Right lobe of liver (tissue), 6 donors: Measurements from ENCODE around the gene NRBF2. TPM values are rescaled to one million over a fixed set of nuclear protein-coding genes. Genes with fewer than 3 reads are reported as not detected.
"Not testable (repeated sequence)": the region's sequence is repeated elsewhere in the genome, so short reads cannot be mapped to it uniquely, and the experiment has no call there.

Source experiments
- ATAC-seq, 4 donors: fragments of 200-7000 bp; cut with Tn5 transposase; one replicate each; pipeline ENCODE4 v1.9.1; 2020; ENCODE audit warnings: mild to moderate bottlenecking in 4 of 4, moderate library complexity in 4 of 4
- DNase-seq, 3 donors: peaks; one replicate each; pipeline ENCODE4 v3.0.0-alpha.2; 2020
- H3K27ac ChIP-seq, 3 donors: fragments of 200-600 bp; one replicate each; pipeline ENCODE4 v1.8.0; 2022
- H3K27me3 ChIP-seq, 2 donors: fragments of 200-600 bp; one replicate each; pipeline ENCODE4 v1.8.0; 2022
- H3K36me3 ChIP-seq, 4 donors: fragments of 200-600 bp; sonication (generic) in 1 of 4; one replicate each; pipeline versions ENCODE4 v1.5.1 to v1.8.0; 2017 to 2022; ENCODE audit warnings: control low read depth in 1 of 4
- H3K4me1 ChIP-seq, 4 donors: fragments of 200-600 bp; sonication (generic) in 1 of 4; one replicate each; pipeline versions ENCODE4 v1.5.1 to v1.8.0; 2017 to 2022; ENCODE audit warnings: control low read depth in 1 of 4
- H3K4me3 ChIP-seq, 3 donors: fragments of 200-600 bp; one replicate each; pipeline ENCODE4 v1.8.0; 2022
- H3K9me3 ChIP-seq, 4 donors: fragments of 200-600 bp; sonication (generic) in 1 of 4; one replicate each; pipeline versions ENCODE4 v1.5.1 to v1.8.0; 2017 to 2022; ENCODE audit warnings: control low read depth in 1 of 4
- POLR2A ChIP-seq: fragments of 450-650 bp; IDR thresholded peaks from one replicate; pipeline ENCODE4 v1.6.1; 2017; ENCODE audit warnings: antibody characterized with exemption, mild to moderate bottlenecking
- WGBS: methylation state at CpG from one replicate; pipeline ENCODE4 v1.1.6; 2018; ENCODE audit warnings: low coverage, low lambda C conversion rate; ENCODE audit not compliant: insufficient coverage; ENCODE audit errors: missing lambda C conversion rate; 5-methylcytosine and 5-hydroxymethylcytosine counted together
- intact Hi-C, 2 donors: fragments of 100-400 bp; cut with DNase I; formaldehyde crosslinking; loops; one replicate each; pipeline versions ENCODE4 v1.11.2 to v1.14.1; 2022
- long read RNA-seq: library from polyadenylated mRNA; unstranded; transcript quantifications from one replicate; pipeline ENCODE4 v2.0.0, GENCODE V29; 2019
- total RNA-seq, 6 experiments: library from RNA; depleted of rRNA in 2 of 6; stranded (reverse); fragments of >200 nt in 2 of 6; fragmentation: NEBNext Ultra II Directional in 3 of 6; extraction: Animal tissue kit (Norgen Biotek cat#: 25700) in 3 of 6; gene quantifications; one replicate each; pipeline versions ENCODE4 v1.1.0 to v1.2.4, GENCODE V29; 2016 to 2023
- TF ChIP-seq, protein P1 (sequence below), 4 donors: fragments of 200-600 bp in 3 of 4; fragments of 450-650 bp in 1 of 4; IDR thresholded peaks; one replicate each; pipeline versions ENCODE4 v1.5.1 to v1.8.0; 2016 to 2022; ENCODE audit warnings: antibody characterized with exemption in 4 of 4, mild to moderate bottlenecking in 2 of 4
- donor health status: DM: no; HTN: yes; CAD: no.
- donor health status: DM: no; HTN: no; CAD: no.
- donor health status: DM: no; HTN: no; CAD: no.
- donor health status: DM: no; HTN: yes; CAD: no.
- donor health status: DM: no; HTN: yes; CAD: no.

Gene NRBF2
- 10 to 100 TPM; 15.9 to 32.3 (median 22.8) TPM for total RNA-seq
- long read RNA-seq, transcript NRBF2-201 (4 exons, 1,853 nt) = major isoform, 11 of 11 reads
- long read RNA-seq, partial matches to known transcripts = 0 of 11 reads
- long read RNA-seq, other reads (novel, unspliced or antisense) = 0 of 11 reads

DNA sequence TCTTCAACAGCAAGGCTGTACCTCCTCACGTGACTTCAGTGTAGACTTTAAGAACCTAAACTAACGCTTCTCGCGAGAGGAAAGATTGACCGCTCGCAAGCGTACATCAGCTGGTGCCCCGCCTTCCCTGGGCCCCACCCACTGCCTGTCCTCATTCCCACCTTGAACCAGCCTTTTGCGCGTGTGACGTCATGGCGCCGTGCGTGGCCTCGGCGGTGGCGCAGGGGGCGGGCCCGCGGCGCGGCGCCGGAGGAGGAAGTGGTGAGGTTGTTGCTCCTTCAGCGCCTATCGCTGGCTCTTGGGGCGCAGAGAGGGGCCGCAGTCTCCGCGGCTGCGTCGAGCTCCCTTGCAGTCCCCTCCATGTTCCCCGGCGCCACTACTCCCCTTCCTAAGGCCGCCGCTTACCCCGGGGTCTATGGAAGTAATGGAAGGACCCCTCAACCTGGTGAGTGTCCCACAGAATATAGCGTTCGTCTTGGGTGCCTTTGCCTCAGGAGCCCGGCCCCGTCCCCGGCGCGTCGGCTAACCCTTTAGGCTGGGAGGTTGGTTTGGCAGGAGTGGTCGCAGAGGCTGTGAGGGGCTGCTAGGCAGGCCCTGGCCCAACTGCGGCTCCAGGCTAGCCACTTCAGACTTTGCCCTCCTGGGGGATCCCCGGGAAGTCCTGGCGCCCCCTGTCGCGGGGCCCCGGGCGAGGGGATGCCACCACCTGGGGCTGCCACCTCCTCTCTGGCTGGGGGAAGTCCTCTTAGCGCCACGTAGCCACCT is at the start of gene NRBF2:
TSS of gene NRBF2 (plus strand) at position 273 of the 765 bp plus-strand sequence. CDS start at position 416, 143 bp downstream.
- Histone ChIP-seq H3K4me1 (peaks cover 0 to 39% (median 12%) of the 10 kb centered on the region in 4 donors), H3K4me3 (peak within 1 kb of the TSS; percentile 85 to 92 (median 90)), H3K9me3 (no peaks in the 10 kb centered on the region), H3K36me3 (no peaks in the 10 kb centered on the region), H3K27ac (peak within 1 kb of the TSS; percentile 98 to 99 (median 98)), H3K27me3 (no peaks in the 10 kb centered on the region)
- ATAC-seq (peak; percentile 93 to 99 (median 98)), DNase-seq (peak; percentile 98 to 99 (median 98))
- intact Hi-C loops = no loop called here
- TF ChIP-seq, protein P1, sequence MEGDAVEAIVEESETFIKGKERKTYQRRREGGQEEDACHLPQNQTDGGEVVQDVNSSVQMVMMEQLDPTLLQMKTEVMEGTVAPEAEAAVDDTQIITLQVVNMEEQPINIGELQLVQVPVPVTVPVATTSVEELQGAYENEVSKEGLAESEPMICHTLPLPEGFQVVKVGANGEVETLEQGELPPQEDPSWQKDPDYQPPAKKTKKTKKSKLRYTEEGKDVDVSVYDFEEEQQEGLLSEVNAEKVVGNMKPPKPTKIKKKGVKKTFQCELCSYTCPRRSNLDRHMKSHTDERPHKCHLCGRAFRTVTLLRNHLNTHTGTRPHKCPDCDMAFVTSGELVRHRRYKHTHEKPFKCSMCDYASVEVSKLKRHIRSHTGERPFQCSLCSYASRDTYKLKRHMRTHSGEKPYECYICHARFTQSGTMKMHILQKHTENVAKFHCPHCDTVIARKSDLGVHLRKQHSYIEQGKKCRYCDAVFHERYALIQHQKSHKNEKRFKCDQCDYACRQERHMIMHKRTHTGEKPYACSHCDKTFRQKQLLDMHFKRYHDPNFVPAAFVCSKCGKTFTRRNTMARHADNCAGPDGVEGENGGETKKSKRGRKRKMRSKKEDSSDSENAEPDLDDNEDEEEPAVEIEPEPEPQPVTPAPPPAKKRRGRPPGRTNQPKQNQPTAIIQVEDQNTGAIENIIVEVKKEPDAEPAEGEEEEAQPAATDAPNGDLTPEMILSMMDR (IDR thresholded peaks at IDR 0.05) = peak in 3 of 4 donors; percentile 11 to 16 (median 13)
- peak; percentile 99 for TF ChIP-seq POLR2A
- WGBS = 0% methylated on average over 27 of the region's 55 CpGs

DNA sequence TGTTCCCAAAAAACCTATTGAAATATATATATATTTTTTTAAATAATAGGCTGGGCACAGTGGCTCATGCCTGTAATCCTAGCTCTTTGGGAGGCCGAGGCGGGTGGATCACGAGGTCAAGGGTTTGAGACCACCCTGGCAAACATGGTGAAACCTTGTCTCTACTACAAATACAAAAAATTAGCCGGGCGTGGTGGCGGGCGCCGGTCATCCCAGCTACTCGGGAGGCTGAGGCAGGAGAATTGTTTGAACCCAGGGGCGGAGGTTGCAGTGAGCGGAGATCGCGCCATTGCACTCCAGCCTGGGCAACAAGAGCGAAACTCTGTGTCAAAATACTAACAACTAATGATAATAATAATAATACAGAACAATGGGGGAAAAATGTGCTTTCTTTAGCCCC is 49.7 kb upstream of the NRBF2 start:
- WGBS = 83% methylated on average over 13 of the region's 14 CpGs
- H3K27ac ChIP-seq, H3K9me3 ChIP-seq, H3K4me1 ChIP-seq, H3K36me3 ChIP-seq, intact Hi-C loops, H3K27me3 ChIP-seq, DNase-seq, H3K4me3 ChIP-seq, ATAC-seq: not testable (repeated sequence)

DNA sequence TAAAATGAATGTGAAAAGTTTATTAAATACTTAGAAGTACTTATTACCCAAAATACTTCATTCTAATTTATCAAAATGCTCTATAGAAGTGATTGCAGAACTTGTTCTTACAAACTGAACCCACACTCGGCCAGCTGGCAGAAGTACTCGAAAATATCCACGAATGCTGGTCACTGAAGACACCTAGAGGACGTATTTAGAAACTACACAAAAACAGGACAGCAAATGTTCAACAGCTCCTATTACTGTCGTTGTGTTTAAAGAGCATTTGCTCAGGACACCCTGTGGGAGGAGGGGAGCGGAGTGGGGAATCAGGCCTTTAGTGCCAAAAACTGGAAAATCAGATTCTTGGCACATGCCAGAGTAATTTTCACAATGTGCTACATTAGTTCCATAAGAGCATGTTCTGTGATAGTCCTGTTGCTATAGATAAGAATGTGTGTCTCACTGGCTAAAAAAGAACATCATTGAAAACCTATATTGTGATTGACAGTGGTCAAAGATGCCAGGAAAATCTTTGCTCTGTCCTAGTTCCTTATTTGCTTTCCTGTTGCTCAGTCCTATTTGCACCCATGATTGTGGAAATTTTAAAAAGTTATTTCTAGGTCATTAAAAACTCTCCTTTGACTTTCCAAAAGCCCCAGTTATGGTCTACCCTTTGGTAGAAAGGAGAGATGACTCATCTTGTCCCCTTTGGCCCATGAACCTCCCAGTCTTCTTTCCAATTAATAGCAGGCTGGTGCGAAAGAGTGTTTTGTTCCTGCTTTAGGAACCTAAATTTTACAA is 49.0 kb upstream of the NRBF2 start:
- intact Hi-C loops = no loop called here
- WGBS = 9% methylated on average over 7 of the region's 7 CpGs
- H3K4me3 ChIP-seq = no peak overlapping the region
- no peaks in the 10 kb centered on the region for H3K9me3 ChIP-seq
- peak; percentile 99 to 100 (median 99) for ATAC-seq
- no peak overlapping the region for H3K27ac ChIP-seq
- TF ChIP-seq POLR2A = no peak
- TF ChIP-seq, protein P1 (IDR thresholded peaks at IDR 0.05) = peak; percentile 66 to 85 (median 76)
- no peaks in the 10 kb centered on the region for H3K27me3 ChIP-seq
- H3K36me3 ChIP-seq = no peaks in the 10 kb centered on the region
- DNase-seq = peak in 2 of 3 donors; percentile 43 to 74
- no peaks in the 10 kb centered on the region for H3K4me1 ChIP-seq

DNA sequence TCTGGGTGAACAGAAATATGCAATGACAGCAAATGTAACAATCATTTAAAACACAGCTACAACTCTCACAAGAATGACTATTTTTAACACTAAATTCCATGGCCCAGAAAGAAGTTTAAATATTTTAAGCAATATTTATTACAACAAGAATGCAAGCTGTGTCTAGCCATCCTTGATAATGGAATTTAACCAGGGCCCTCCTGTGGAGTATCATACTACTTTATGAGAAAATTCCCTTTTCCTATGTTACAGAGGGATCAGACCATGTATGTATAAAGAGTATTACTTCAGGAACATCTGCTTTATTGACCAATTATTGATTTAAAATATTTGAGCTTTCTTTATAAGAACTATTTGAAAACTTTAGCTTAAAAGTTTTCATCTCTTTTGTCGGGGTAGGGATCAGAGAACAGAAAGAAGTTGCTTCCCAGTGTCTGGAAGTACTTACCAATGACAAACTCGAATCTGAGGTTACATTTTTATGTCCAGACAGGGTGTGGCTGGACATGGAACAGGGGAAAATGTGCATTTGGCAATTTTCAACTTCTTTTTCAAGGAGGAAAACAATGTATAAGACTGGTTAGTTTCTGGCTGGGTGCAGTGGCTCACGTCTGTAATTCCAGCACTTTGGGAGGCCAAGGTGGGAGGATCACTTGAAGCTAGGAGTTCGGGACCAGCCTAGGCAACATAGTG is 48.3 kb upstream of the NRBF2 start:
- Histone ChIP-seq H3K4me3 (no peak overlapping the region), H3K36me3 (no peaks in the 10 kb centered on the region), H3K4me1 (no peaks in the 10 kb centered on the region), H3K27ac (no peak overlapping the region), H3K9me3 (no peaks in the 10 kb centered on the region), H3K27me3 (no peaks in the 10 kb centered on the region)
- ATAC-seq (no peak), DNase-seq (no peak)
- intact Hi-C loops = no loop called here
- TF ChIP-seq, protein P1 (IDR thresholded peaks at IDR 0.05) = no peak
- TF ChIP-seq POLR2A = no peak
- WGBS = 65% methylated on average over 4 of the region's 4 CpGs
